HCT116 (cell line): ENCODE results near the gene HMCN1. TPM values are rescaled to one million over a fixed set of nuclear protein-coding genes. Genes with fewer than 3 reads are reported as not detected.

Experiments used
- ATAC-seq: fragments of 200-7000 bp; cut with Tn5 transposase; 2 replicates; pipeline ENCODE4 v1.9.1; 2020; ENCODE audit warnings: mild to moderate bottlenecking, moderate library complexity
- BruUV-seq: library from RNA; stranded (reverse); fragments of 400-500 nt; replicated peaks from 2 replicates; lab custom pipeline; 2021; lab: Mats Ljungman, UMichigan
- CTCF ChIA-PET: fragments of 300-600 bp; sonication (Branson Sonifier 250); formaldehyde crosslinking; loops from one replicate; lab custom pipeline; 2021; ENCODE audit warnings: antibody characterized with exemption; lab: Charles Lee
- POLR2A ChIA-PET: fragments of 300-600, 350-600 bp; sonication (Branson Sonifier 250); formaldehyde crosslinking; loops from one replicate; lab custom pipeline; 2021; ENCODE audit warnings: antibody characterized with exemption; lab: Charles Lee
- RAD21 ChIA-PET, 2 experiments: fragments of 300-600 bp; sonication (Branson Sonifier 250); formaldehyde crosslinking; loops; one replicate each; lab custom pipeline; 2023; ENCODE audit warnings: low total read pairs in 2 of 2; ENCODE audit not compliant: uncharacterized antibody in 2 of 2, unreplicated experiment in 2 of 2, low non-redundant PET in 1 of 2; lab: Charles Lee
- DNase-seq: peaks from one replicate; pipeline ENCODE4 v3.0.0-alpha.2; 2010; ENCODE audit warnings: low read depth, low spot score
- H2AFZ ChIP-seq: fragments of 200-600 bp; shearing (Covaris generic), sonication (generic); 2 replicates; pipeline ENCODE4 v1.6.1; 2017; ENCODE audit warnings: low read depth, mixed run types, mixed read lengths, antibody characterized with exemption, low read length; ENCODE audit not compliant: poor library complexity, severe bottlenecking
- H3K27ac ChIP-seq: 2 replicates; pipeline ENCODE4 v1.5.1; 2012; ENCODE audit warnings: low read depth, low read length
- H3K27me3 ChIP-seq: fragments of 200-600 bp; sonication (generic); 2 replicates; pipeline ENCODE4 v1.6.1; 2016; ENCODE audit warnings: mixed run types, low read length, mixed read lengths; ENCODE audit not compliant: insufficient read depth
- H3K36me3 ChIP-seq, 2 experiments: fragments of 200-500 bp in 1 of 2; fragments of 200-600 bp in 1 of 2; sonication (Bioruptor generic) in 1 of 2; sonication (generic) in 1 of 2; 2 replicates each; pipeline versions ENCODE4 v1.5.1 to v1.6.1; 2014 to 2016; ENCODE audit warnings: low read length in 2 of 2, inconsistent platforms in 1 of 2, mixed read lengths in 1 of 2, mixed run types in 1 of 2; ENCODE audit not compliant: insufficient read depth in 2 of 2, control insufficient read depth in 1 of 2
- H3K4me1 ChIP-seq, 2 experiments: fragments of 200-600 bp in 1 of 2; sonication (generic) in 1 of 2; 2 replicates each; pipeline versions ENCODE4 v1.5.1 to v1.6.1; 2012 to 2017; ENCODE audit warnings: low read length in 2 of 2, inconsistent platforms in 1 of 2, mild to moderate bottlenecking in 1 of 2, mixed read lengths in 1 of 2, mixed run types in 1 of 2, moderate library complexity in 1 of 2; ENCODE audit not compliant: insufficient read depth in 2 of 2, control insufficient read depth in 1 of 2
- H3K4me2 ChIP-seq: fragments of 200-600 bp; sonication (generic); 2 replicates; pipeline ENCODE4 v1.6.1; 2017; ENCODE audit warnings: mixed run types, low read length, mixed read lengths
- H3K4me3 ChIP-seq, 2 experiments: fragments of 200-600 bp in 1 of 2; sonication (generic) in 1 of 2; replicated peaks in 1 of 2; 2 replicates each; pipeline ENCODE4 v1.5.1; 2011 to 2016; ENCODE audit warnings: low read length in 2 of 2, control low read depth in 1 of 2, low read depth in 1 of 2, mild to moderate bottlenecking in 1 of 2, mixed read lengths in 1 of 2, mixed run types in 1 of 2
- H3K79me2 ChIP-seq: fragments of 200-600 bp; sonication (generic); 2 replicates; pipeline ENCODE4 v1.6.1; 2017; ENCODE audit warnings: mild to moderate bottlenecking, mixed run types, low read length, moderate library complexity, mixed read lengths; ENCODE audit not compliant: insufficient read depth
- H3K9ac ChIP-seq: fragments of 200-600 bp; sonication (generic); 2 replicates; pipeline ENCODE4 v1.6.1; 2016; ENCODE audit warnings: low read length, mixed read lengths
- H3K9me2 ChIP-seq: fragments of 200-600 bp; sonication (generic), shearing (Covaris generic); 2 replicates; pipeline ENCODE4 v1.6.1; 2017; ENCODE audit warnings: mixed run types, mild to moderate bottlenecking, moderate library complexity; ENCODE audit not compliant: insufficient read depth
- H3K9me3 ChIP-seq, 2 experiments: fragments of 200-500 bp in 1 of 2; fragments of 200-600 bp in 1 of 2; sonication (Bioruptor generic) in 1 of 2; sonication (generic) in 1 of 2; 2 replicates each; pipeline ENCODE4 v1.6.1; 2014 to 2017; ENCODE audit warnings: low read length in 2 of 2, mixed read lengths in 2 of 2, inconsistent platforms in 1 of 2, low read depth in 1 of 2, mild to moderate bottlenecking in 1 of 2, mixed run types in 1 of 2, moderate library complexity in 1 of 2; ENCODE audit not compliant: control insufficient read depth in 1 of 2, insufficient read depth in 1 of 2
- H4K20me1 ChIP-seq: fragments of 200-600 bp; sonication (generic), shearing (Covaris generic); 2 replicates; pipeline ENCODE4 v1.6.1; 2017; ENCODE audit warnings: mixed run types, mild to moderate bottlenecking, moderate library complexity; ENCODE audit not compliant: insufficient read depth
- CBX3 ChIP-seq: IDR thresholded peaks from 2 replicates; pipeline ENCODE4 v1.6.1; 2012; ENCODE audit warnings: low read depth
- CEBPB ChIP-seq: IDR thresholded peaks from 2 replicates; pipeline ENCODE4 v1.6.1; 2012; ENCODE audit warnings: low read depth
- ELF1 ChIP-seq: IDR thresholded peaks from 2 replicates; pipeline ENCODE4 v1.6.1; 2012; ENCODE audit warnings: low read depth, borderline replicate concordance
- EZH2 ChIP-seq: fragments of 200-600 bp; sonication (generic); IDR thresholded peaks from 2 replicates; pipeline ENCODE4 v1.6.1; 2017; ENCODE audit warnings: antibody characterized with exemption, mixed run types
- EZH2phosphoT487 ChIP-seq: fragments of 200-600 bp; IDR thresholded peaks from 2 replicates; pipeline ENCODE4 v1.6.1; 2018; ENCODE audit warnings: antibody characterized with exemption, borderline replicate concordance
- FOSL1 ChIP-seq: IDR thresholded peaks from 2 replicates; pipeline ENCODE4 v1.6.1; 2012; ENCODE audit warnings: low read depth
- POLR2A ChIP-seq: IDR thresholded peaks from 2 replicates; pipeline ENCODE4 v1.7.0; 2011; ENCODE audit warnings: borderline replicate concordance; ENCODE audit not compliant: insufficient read depth, insufficient read length; ENCODE audit errors: extremely low read depth
- POLR2AphosphoS5 ChIP-seq: IDR thresholded peaks from 2 replicates; pipeline ENCODE4 v1.6.1; 2011; ENCODE audit warnings: mild to moderate bottlenecking, low read depth, low read length, moderate library complexity
- RAD21 ChIP-seq: IDR thresholded peaks from 2 replicates; pipeline ENCODE4 v1.6.1; 2012; ENCODE audit warnings: low read depth, mild to moderate bottlenecking
- SIN3A ChIP-seq: IDR thresholded peaks from 2 replicates; pipeline ENCODE4 v1.6.1; 2012; ENCODE audit warnings: low read depth
- SP1 ChIP-seq: IDR thresholded peaks from 2 replicates; pipeline ENCODE4 v1.6.1; 2012; ENCODE audit warnings: low read depth
- ZNF274 ChIP-seq: fragments of 200-500 bp; sonication (Bioruptor generic); IDR thresholded peaks from 2 replicates; pipeline ENCODE4 v1.6.1; 2014; ENCODE audit warnings: mild to moderate bottlenecking, low read depth, low read length, inconsistent platforms
- intact Hi-C: fragments of 100-400 bp; cut with micrococcal nuclease; formaldehyde crosslinking; loops from 2 replicates; pipeline ENCODE4 v1.10.0; 2022
- total RNA-seq: library from RNA; stranded (reverse); gene quantifications from one replicate; pipeline ENCODE4 v1.2.1, GENCODE V29; 2021; ENCODE audit not compliant: unreplicated experiment
- TF ChIP-seq, protein P1 (sequence below), 3 experiments: fragments of 200-600 bp in 1 of 3; sonication (generic) in 1 of 3; IDR thresholded peaks in 2 of 3; conservative IDR thresholded peaks in 1 of 3; 2 replicates each; pipeline ENCODE4 v1.5.1; 2012 to 2017; ENCODE audit warnings: low read depth in 2 of 3, low read length in 2 of 3, antibody characterized with exemption in 1 of 3, borderline replicate concordance in 1 of 3, control low read depth in 1 of 3, mild to moderate bottlenecking in 1 of 3, mixed read lengths in 1 of 3, mixed run types in 1 of 3, moderate library complexity in 1 of 3; ENCODE audit not compliant: insufficient read depth in 1 of 3
- TF ChIP-seq, protein P2 (sequence below): IDR thresholded peaks from 2 replicates; pipeline ENCODE4 v1.6.1; 2012

HMCN1 gene
- total RNA-seq, 1 experiment from 2014 or later = 0.59 TPM

DNA sequence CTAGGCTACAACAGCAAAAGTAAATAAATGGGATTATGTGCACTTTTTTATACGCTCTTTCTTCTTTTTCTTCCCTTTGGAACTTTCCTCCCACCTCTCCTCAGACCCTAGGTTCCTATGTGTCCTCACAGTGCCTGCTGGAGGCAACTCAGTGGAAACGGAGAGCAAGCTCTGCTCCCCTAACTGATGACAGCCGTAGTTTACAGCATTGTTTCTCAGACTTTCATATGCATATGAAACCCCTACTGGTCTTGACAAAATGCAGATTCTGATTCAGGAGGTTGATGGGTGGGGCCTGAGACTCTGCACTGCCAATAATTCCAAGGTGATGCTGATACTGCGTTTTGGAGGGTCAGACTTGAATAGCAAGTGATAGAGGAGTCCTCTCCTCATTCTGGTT, 34.3 kb upstream of the HMCN1 start:
- no peaks in the 10 kb centered on the region for H3K36me3 ChIP-seq
- no peaks in the 10 kb centered on the region for H3K4me1 ChIP-seq
- H3K9ac ChIP-seq = no peak overlapping the region
- ATAC-seq = no peak
- TF ChIP-seq, protein P1, sequence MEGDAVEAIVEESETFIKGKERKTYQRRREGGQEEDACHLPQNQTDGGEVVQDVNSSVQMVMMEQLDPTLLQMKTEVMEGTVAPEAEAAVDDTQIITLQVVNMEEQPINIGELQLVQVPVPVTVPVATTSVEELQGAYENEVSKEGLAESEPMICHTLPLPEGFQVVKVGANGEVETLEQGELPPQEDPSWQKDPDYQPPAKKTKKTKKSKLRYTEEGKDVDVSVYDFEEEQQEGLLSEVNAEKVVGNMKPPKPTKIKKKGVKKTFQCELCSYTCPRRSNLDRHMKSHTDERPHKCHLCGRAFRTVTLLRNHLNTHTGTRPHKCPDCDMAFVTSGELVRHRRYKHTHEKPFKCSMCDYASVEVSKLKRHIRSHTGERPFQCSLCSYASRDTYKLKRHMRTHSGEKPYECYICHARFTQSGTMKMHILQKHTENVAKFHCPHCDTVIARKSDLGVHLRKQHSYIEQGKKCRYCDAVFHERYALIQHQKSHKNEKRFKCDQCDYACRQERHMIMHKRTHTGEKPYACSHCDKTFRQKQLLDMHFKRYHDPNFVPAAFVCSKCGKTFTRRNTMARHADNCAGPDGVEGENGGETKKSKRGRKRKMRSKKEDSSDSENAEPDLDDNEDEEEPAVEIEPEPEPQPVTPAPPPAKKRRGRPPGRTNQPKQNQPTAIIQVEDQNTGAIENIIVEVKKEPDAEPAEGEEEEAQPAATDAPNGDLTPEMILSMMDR (IDR thresholded peaks at IDR 0.05 in 2 of 3, conservative IDR thresholded peaks at IDR 0.05 in 1 of 3; ENCODE audit: borderline replicate concordance in 1 of 3, insufficient read depth in 1 of 3, low read depth in 2 of 3, low read length in 2 of 3) = no peak
- TF ChIP-seq POLR2A (no peak), SIN3A (no peak), RAD21 (no peak), CEBPB (no peak), EZH2 (no peak), SP1 (no peak), EZH2phosphoT487 (no peak), ZNF274 (no peak), POLR2AphosphoS5 (no peak), CBX3 (no peak), FOSL1 (no peak), ELF1 (no peak)
- TF ChIP-seq, protein P2, sequence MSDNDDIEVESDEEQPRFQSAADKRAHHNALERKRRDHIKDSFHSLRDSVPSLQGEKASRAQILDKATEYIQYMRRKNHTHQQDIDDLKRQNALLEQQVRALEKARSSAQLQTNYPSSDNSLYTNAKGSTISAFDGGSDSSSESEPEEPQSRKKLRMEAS = no peak
- no peak for DNase-seq
- H3K4me2 ChIP-seq = no peak overlapping the region
- no peak overlapping the region for H3K27ac ChIP-seq
- intact Hi-C loops = no loop called here
- POLR2A ChIA-PET = no interaction called here
- RAD21 ChIA-PET = no interaction called here
- H4K20me1 ChIP-seq = no peaks in the 10 kb centered on the region
- no peaks in the 10 kb centered on the region for H3K79me2 ChIP-seq
- no peaks in the 10 kb centered on the region for H3K9me2 ChIP-seq
- CTCF ChIA-PET = no interaction called here
- H3K9me3 ChIP-seq = no peaks in the 10 kb centered on the region
- no peak overlapping the region for H2AFZ ChIP-seq
- H3K27me3 ChIP-seq = no peaks in the 10 kb centered on the region
- no TSS peak for BruUV-seq
- no peak overlapping the region for H3K4me3 ChIP-seq
